IPS-20b (cell line): ENCODE measurements around the gene NEO1.

Source experiments
- H3K27ac ChIP-seq: one replicate; pipeline ENCODE4 v1.5.1; 2013; ENCODE audit warnings: low read length
- H3K27me3 ChIP-seq: 2 replicates; pipeline ENCODE4 v1.6.1; 2013; ENCODE audit warnings: mild to moderate bottlenecking, low read length, inconsistent platforms; ENCODE audit not compliant: insufficient read depth
- H3K36me3 ChIP-seq: 2 replicates; pipeline ENCODE4 v1.6.1; 2013; ENCODE audit warnings: low read depth, mild to moderate bottlenecking, inconsistent platforms, low read length, moderate library complexity; ENCODE audit not compliant: insufficient read depth
- H3K4me1 ChIP-seq: 2 replicates; pipeline ENCODE4 v1.6.1; 2013; ENCODE audit warnings: mild to moderate bottlenecking, control low read depth, inconsistent platforms, low read length, moderate library complexity; ENCODE audit not compliant: insufficient read depth
- H3K4me3 ChIP-seq: 2 replicates; pipeline ENCODE4 v1.5.1; 2013; ENCODE audit warnings: mild to moderate bottlenecking, low read length, inconsistent platforms
- H3K9ac ChIP-seq: 2 replicates; pipeline ENCODE4 v1.6.1; 2013; ENCODE audit warnings: low read depth, mild to moderate bottlenecking, inconsistent platforms, low read length, moderate library complexity
- H3K9me3 ChIP-seq: 2 replicates; pipeline ENCODE4 v1.6.1; 2013; ENCODE audit warnings: mild to moderate bottlenecking, low read depth, low read length, inconsistent platforms; ENCODE audit not compliant: insufficient read depth

NEO1 gene

GRCh38 chr15:73056460-73056859, 4.2 kb downstream of the NEO1 start:
- Histone ChIP-seq H3K27me3 (no peaks in the 10 kb centered on the region), H3K27ac (no peak overlapping the region), H3K4me1 (0 out of 2 replicates have a peak, but pooled peaks cover 2% of the 10 kb centered on the region), H3K9me3 (no peaks in the 10 kb centered on the region), H3K4me3 (no peak overlapping the region), H3K9ac (no peak overlapping the region), H3K36me3 (no peaks in the 10 kb centered on the region)

DNA sequence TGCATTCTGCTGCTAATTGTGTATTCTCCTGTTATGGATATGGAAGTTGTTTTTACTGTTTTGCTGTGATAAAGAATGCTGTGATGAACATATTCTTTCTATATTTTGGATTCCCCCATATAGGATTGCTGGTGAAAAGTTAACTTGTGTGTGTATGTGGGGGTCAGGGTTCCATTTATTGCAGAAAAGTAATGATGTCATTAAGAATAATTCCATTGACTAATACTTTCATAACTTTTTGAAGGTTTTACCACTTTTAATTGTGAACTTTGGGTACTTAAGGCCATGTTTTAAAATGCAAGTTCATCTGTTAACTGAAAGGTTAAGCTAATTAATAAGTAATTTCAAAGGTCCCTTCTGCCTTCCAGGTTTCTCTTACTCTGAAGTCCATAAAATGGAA, 6.2 kb downstream of the NEO1 start:
- Histone ChIP-seq H3K27me3 (no peaks in the 10 kb centered on the region), H3K4me3 (no peak overlapping the region), H3K9ac (no peak overlapping the region), H3K9me3 (no peaks in the 10 kb centered on the region), H3K36me3 (no peaks in the 10 kb centered on the region), H3K4me1 (0 out of 2 replicates have a peak, but pooled peaks cover 2% of the 10 kb centered on the region), H3K27ac (no peak overlapping the region)

DNA sequence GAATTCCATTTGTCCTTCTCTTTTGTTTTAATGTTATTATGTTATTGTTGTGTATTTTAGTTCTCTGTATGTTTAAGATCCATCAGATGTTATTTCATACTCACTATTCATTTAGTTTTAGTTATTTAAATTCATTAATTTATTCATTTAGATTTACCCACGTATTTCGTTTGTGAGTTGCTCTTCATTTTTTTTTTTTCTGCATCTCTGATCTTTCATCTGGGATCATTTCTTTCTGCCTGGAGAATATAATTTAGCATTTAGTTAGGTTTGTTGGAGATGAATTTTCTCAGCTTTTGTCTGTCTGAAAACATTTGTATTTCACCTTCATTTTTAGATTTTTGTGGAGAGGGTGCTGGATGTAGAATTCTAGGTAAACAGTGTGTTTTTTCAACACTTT, 12.9 kb downstream of the NEO1 start:
- Histone ChIP-seq H3K27me3 (no peaks in the 10 kb centered on the region), H3K36me3 (no peaks in the 10 kb centered on the region), H3K9ac (no peak overlapping the region), H3K9me3 (no peaks in the 10 kb centered on the region), H3K4me1 (no peaks in the 10 kb centered on the region), H3K4me3 (no peak overlapping the region), H3K27ac (no peak overlapping the region)

- no peaks in the 10 kb centered on the region for H3K36me3 ChIP-seq
- H3K27ac ChIP-seq: no peak overlapping the region
- no peaks in the 10 kb centered on the region for H3K27me3 ChIP-seq
- no peaks in the 10 kb centered on the region for H3K9me3 ChIP-seq
- no peak overlapping the region for H3K9ac ChIP-seq
- H3K4me1 ChIP-seq: no peaks in the 10 kb centered on the region
- H3K4me3 ChIP-seq: no peak overlapping the region
These were observed 16.8 kb downstream of the NEO1 start for GRCh38 chr15:73069109-73069508.

- Histone ChIP-seq H3K9me3 (no peaks in the 10 kb centered on the region), H3K27me3 (no peaks in the 10 kb centered on the region), H3K27ac (no peak overlapping the region), H3K4me3 (no peak overlapping the region), H3K4me1 (0 out of 2 replicates have a peak, but pooled peaks cover under 1% of the 10 kb centered on the region), H3K9ac (no peak overlapping the region), H3K36me3 (no peaks in the 10 kb centered on the region)
These were observed 20.6 kb downstream of the NEO1 start for GRCh38 chr15:73072894-73073293.

GRCh38 chr15:73074241-73074640, 22.0 kb downstream of the NEO1 start:
- H3K9ac ChIP-seq: no peak overlapping the region
- no peaks in the 10 kb centered on the region for H3K9me3 ChIP-seq
- no peak overlapping the region for H3K27ac ChIP-seq
- peaks cover 13% of the 10 kb centered on the region for H3K4me1 ChIP-seq
- no peak overlapping the region for H3K4me3 ChIP-seq
- H3K27me3 ChIP-seq: no peaks in the 10 kb centered on the region
- no peaks in the 10 kb centered on the region for H3K36me3 ChIP-seq

DNA sequence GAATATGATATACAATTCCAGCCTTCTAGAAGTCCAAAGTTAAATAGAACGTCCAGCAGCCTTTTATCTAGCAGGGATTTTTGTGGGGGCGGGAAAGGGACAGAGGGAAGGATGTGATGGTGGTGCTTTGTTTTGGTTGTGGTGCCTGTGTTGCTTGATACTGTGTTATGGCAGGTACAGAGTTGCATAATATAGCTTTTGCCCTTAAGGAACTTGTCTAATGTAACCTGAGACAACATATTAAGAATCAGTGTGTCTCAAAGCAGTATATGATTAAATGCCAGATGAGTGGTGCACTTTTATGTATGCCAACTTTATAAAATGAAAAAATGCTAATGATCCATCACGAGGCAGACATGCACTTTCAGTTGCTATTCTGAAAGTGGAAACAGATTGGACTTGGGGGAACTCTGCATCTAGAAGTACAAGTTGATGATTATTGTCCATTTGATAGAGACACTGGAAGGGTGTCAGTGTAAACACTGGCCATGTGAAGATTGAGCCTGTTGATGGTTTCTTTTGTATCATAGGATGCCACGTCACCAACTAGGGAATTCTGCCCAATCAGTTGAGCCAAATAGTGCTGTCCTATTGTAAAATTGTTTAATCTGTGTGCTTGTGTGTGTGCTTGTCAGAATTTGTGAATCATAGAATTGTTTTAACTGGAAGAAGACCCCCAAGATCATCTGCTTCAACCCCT, 23.0 kb downstream of the NEO1 start:
- Histone ChIP-seq H3K4me1 (peaks cover 13% of the 10 kb centered on the region), H3K4me3 (no peak overlapping the region), H3K27me3 (no peaks in the 10 kb centered on the region), H3K9ac (no peak overlapping the region), H3K27ac (no peak overlapping the region), H3K9me3 (no peaks in the 10 kb centered on the region), H3K36me3 (no peaks in the 10 kb centered on the region)

GRCh38 chr15:73078291-73078690, 26.0 kb downstream of the NEO1 start:
- H3K27ac ChIP-seq: no peak overlapping the region
- H3K36me3 ChIP-seq: no peaks in the 10 kb centered on the region
- H3K27me3 ChIP-seq: no peaks in the 10 kb centered on the region
- H3K4me1 ChIP-seq: peaks cover 13% of the 10 kb centered on the region
- H3K9me3 ChIP-seq: no peaks in the 10 kb centered on the region
- no peak overlapping the region for H3K9ac ChIP-seq
- no peak overlapping the region for H3K4me3 ChIP-seq

DNA sequence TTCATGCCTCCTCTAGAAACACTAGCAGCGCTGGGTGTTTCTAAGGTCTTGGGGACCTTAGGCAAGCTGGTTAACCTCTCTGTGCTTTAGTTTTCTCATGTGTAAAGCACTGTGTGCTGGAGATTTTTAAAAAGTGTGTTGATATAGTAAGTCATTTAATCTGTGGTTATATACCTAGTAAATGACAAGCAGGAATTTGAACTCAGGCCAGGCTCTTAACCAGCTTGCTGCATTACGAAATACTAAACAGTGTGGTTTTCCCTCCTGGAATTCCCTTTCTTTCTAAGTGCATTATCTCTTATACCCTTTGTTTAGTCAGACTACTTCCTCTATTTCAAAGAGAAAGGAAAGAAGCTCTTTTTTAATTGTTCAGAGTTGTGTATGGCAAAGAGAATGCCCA, 26.5 kb downstream of the NEO1 start:
- Histone ChIP-seq H3K9me3 (no peaks in the 10 kb centered on the region), H3K9ac (no peak overlapping the region), H3K36me3 (no peaks in the 10 kb centered on the region), H3K27me3 (no peaks in the 10 kb centered on the region), H3K4me3 (no peak overlapping the region), H3K27ac (no peak overlapping the region), H3K4me1 (peaks cover 13% of the 10 kb centered on the region)

- H3K9me3 ChIP-seq: no peaks in the 10 kb centered on the region
These were observed 27.3 kb downstream of the NEO1 start for GRCh38 chr15:73079565-73079964.

GRCh38 chr15:73081321-73081958, 29.2 kb downstream of the NEO1 start:
- Histone ChIP-seq H3K4me3 (no peak overlapping the region), H3K9ac (no peak overlapping the region), H3K27me3 (no peaks in the 10 kb centered on the region), H3K36me3 (no peaks in the 10 kb centered on the region), H3K27ac (no peak overlapping the region), H3K9me3 (0 out of 2 replicates have a peak, but pooled peaks cover 3% of the 10 kb centered on the region), H3K4me1 (peaks cover 13% of the 10 kb centered on the region)

More at GRCh38 chr15:73079565-73079964, 27.3 kb downstream of the NEO1 start:
- H3K9ac ChIP-seq: no peak overlapping the region
- no peak overlapping the region for H3K4me3 ChIP-seq
- peaks cover 13% of the 10 kb centered on the region for H3K4me1 ChIP-seq
- no peaks in the 10 kb centered on the region for H3K36me3 ChIP-seq
- H3K27me3 ChIP-seq: no peaks in the 10 kb centered on the region
- no peak overlapping the region for H3K27ac ChIP-seq

GRCh38 chr15:73082812-73083211, 30.5 kb downstream of the NEO1 start:
- Histone ChIP-seq H3K4me3 (no peak overlapping the region), H3K9ac (no peak overlapping the region), H3K9me3 (0 out of 2 replicates have a peak, but pooled peaks cover 3% of the 10 kb centered on the region), H3K36me3 (no peaks in the 10 kb centered on the region), H3K4me1 (peaks cover 13% of the 10 kb centered on the region), H3K27me3 (no peaks in the 10 kb centered on the region), H3K27ac (no peak overlapping the region)
